ENCODE data around the gene KANK2. TPM values are rescaled to one million over a fixed set of nuclear protein-coding genes. Genes with fewer than 3 reads are reported as not detected.

KANK2 gene
- total and polyA plus RNA-seq, 8 donors: 19.0 to 48.7 (median 28.7) TPM

DNA sequence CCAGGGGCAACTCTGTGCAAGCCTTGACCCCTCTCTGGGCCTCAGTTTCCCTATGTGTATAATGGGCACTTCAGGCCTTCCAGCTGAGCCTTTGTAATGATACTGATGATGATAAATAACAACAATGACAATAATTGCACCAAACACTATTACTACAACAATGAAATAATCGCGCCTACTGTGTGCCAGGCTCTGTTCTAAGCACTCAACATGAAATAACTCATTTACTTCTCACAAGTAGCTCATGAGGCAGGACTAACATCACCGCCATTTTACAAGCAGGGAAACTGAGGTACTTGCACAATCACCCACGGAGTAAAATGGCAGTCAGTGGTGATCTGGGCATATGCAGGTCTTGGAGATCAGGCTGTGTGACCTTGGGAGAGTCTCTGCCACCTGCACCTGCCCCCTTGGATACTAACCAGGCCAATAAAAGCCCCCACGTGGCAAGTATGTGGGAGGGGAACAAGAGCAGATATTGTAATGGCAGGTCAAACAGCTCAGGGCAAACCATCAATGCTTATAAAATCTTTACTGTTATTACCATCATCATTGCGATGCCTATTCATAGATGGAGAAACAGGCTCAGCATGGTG lies 41.5 kb upstream of the KANK2 start:
- Histone ChIP-seq H3K27ac (no peak overlapping the region), H3K27me3 (no peaks in the 10 kb centered on the region), H3K4me1 (no peaks in the 10 kb centered on the region), H3K36me3 (peaks cover 0 to 9% (median 0%) of the 10 kb centered on the region in 3 donors), H3K4me3 (no peak overlapping the region), H3K9me3 (no peaks in the 10 kb centered on the region)
- DNase-seq (no peak), FAIRE-seq (no peak), ATAC-seq (no peak)
- TF ChIP-seq, protein P1, sequence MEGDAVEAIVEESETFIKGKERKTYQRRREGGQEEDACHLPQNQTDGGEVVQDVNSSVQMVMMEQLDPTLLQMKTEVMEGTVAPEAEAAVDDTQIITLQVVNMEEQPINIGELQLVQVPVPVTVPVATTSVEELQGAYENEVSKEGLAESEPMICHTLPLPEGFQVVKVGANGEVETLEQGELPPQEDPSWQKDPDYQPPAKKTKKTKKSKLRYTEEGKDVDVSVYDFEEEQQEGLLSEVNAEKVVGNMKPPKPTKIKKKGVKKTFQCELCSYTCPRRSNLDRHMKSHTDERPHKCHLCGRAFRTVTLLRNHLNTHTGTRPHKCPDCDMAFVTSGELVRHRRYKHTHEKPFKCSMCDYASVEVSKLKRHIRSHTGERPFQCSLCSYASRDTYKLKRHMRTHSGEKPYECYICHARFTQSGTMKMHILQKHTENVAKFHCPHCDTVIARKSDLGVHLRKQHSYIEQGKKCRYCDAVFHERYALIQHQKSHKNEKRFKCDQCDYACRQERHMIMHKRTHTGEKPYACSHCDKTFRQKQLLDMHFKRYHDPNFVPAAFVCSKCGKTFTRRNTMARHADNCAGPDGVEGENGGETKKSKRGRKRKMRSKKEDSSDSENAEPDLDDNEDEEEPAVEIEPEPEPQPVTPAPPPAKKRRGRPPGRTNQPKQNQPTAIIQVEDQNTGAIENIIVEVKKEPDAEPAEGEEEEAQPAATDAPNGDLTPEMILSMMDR (IDR thresholded peaks at IDR 0.05): no peak
- WGBS, 2 donors: 76 to 77% methylated on average over 6 of the region's 6 CpGs
- intact Hi-C loops (cut with DNase I): no loop called here

DNA sequence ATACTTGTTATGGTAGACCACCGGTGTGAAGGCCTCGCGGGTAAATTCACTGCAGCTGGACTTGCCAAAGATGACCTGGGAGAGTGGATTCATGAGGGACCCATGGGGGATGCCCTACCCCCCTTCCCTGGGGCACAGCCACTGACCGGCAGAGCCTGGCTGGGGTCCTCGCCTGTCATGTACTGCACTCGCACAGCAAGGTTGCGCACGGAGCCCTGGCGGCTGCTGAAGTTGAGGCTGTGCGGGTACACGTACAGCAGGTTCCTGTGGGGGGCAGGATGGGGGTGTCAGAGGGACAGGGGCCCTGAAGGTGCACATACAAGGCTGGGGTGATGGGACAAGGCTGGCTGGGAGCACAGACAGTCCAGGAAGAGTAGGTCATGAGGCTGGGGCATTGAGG lies 40.7 kb upstream of the KANK2 start:
- ATAC-seq (no peak), DNase-seq (peak in 1 of 6 donors; percentile 75), FAIRE-seq (no peak)
- TF ChIP-seq, protein P1 (IDR thresholded peaks at IDR 0.05): no peak
- no peaks in the 10 kb centered on the region for H3K4me1 ChIP-seq
- no peak overlapping the region for H3K27ac ChIP-seq
- intact Hi-C loops (cut with DNase I): no loop called here
- H3K4me3 ChIP-seq: no peak overlapping the region
- no peaks in the 10 kb centered on the region for H3K27me3 ChIP-seq
- no peaks in the 10 kb centered on the region for H3K9me3 ChIP-seq
- peaks cover 0 to 9% (median 0%) of the 10 kb centered on the region in 3 donors for H3K36me3 ChIP-seq
- 88 to 93% methylated on average over 11 of the region's 11 CpGs for WGBS, 2 donors

DNA sequence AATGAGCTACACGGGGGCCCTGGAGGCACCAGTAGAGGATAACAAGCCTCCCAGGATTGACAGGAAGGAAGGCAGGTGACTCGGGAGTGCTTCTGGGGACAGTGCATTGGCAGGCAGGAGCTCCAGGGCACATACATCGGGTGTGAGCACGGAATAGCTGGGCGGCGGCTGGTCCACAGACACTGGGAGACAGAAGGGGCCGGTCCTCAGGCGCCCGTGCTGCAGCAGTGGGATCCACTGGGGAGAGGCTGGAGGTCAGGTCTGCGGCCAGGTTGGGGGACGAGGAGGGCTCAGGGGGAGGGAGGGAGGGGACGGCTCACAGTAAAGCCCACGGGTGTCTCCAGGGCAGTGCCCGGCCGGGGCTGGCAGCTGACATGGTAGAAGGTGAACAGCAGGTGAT lies 40.0 kb upstream of the KANK2 start:
- Histone ChIP-seq H3K27ac (no peak overlapping the region), H3K36me3 (peaks cover 0 to 9% (median 0%) of the 10 kb centered on the region in 3 donors), H3K27me3 (no peaks in the 10 kb centered on the region), H3K4me1 (no peaks in the 10 kb centered on the region), H3K4me3 (no peak overlapping the region), H3K9me3 (no peaks in the 10 kb centered on the region)
- ATAC-seq (no peak), DNase-seq (peak in 1 of 6 donors; percentile 64), FAIRE-seq (no peak)
- 89 to 90% methylated on average over 11 to 15 of the region's 15 CpGs for WGBS, 2 donors
- intact Hi-C loops (cut with DNase I): no loop called here
- TF ChIP-seq, protein P1 (IDR thresholded peaks at IDR 0.05): no peak

DNA sequence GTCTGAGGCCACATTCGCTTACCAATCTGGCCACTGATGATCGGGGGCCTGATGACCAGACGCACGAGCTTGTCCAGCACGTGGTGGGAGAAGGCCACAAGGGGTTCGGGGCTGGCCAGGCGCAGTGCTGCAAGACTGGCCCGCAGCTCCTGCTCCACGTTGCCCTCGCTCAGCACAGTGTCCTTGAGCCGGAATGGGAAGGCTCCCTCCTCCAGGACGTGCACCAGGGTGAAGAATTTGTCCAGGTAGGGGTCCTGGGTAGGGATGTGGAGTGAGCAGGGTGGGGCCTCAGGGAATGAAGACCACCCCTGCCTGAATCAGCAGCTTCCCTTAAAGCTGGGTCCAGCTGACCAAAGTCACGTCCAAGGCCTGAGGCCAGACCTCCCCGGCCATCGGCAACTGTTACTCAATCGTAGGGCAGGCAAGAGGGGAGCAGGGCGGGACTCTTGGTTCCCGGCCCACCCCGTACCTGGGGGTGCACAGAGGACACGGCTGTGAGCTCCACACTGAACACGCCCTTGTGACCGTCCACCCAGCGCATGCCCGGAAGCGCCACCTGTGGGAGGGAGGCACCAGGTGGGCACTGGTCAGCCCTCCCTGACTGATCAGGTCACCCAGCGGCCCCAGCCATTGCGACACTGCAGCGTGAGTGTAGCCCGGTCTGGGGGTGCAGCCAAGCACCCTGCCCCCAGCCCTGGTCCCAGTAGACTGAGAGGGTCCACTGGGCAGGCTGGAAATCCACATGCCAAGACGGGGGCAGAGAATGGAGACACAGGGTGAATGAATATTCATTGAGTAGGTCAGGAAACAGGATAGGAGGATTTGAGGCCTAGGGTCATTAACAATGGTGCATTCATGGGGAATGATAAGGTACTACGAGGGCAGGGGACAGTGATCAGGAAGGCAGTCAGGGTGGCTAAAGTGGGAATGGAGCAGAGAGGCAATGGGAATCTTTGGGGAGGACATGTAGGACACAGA lies 39.3 kb upstream of the KANK2 start:
- TF ChIP-seq, protein P1 (IDR thresholded peaks at IDR 0.05): no peak
- WGBS, 2 donors: 92 to 93% methylated on average over 31 of the region's 31 CpGs
- ATAC-seq (no peak), FAIRE-seq (no peak), DNase-seq (peak in 1 of 6 donors; percentile 74)
- Histone ChIP-seq H3K27ac (no peak overlapping the region), H3K4me1 (no peaks in the 10 kb centered on the region), H3K9me3 (no peaks in the 10 kb centered on the region), H3K4me3 (no peak overlapping the region), H3K36me3 (peaks cover 0 to 7% (median 0%) of the 10 kb centered on the region in 3 donors), H3K27me3 (no peaks in the 10 kb centered on the region)
- intact Hi-C loops (cut with DNase I): no loop called here

Data from pancreas (tissue), 10 donors.